WERI-Rb-1 (cell line): ENCODE measurements around the gene RAB7B.

Experiments
- DNase-seq: peaks from one replicate; pipeline ENCODE4 v3.0.0-alpha.2; 2020
- H3K27ac ChIP-seq: fragments of 250-450 bp; sonication (Bioruptor Pico); 2 replicates; pipeline ENCODE4 v1.5.1; 2020; ENCODE audit warnings: mild to moderate bottlenecking, moderate library complexity
- H3K27me3 ChIP-seq: fragments of 250-450 bp; sonication (Bioruptor Pico); 2 replicates; pipeline ENCODE4 v1.5.1; 2021; ENCODE audit warnings: mild to moderate bottlenecking, low read depth, moderate library complexity; ENCODE audit not compliant: insufficient read depth, severe bottlenecking
- H3K36me3 ChIP-seq: fragments of 250-450 bp; sonication (Bioruptor Pico); 2 replicates; pipeline ENCODE4 v1.5.1; 2020; ENCODE audit warnings: mild to moderate bottlenecking, moderate library complexity
- H3K4me3 ChIP-seq: 2 replicates; pipeline ENCODE4 v1.5.1; 2011; ENCODE audit warnings: low read depth, mild to moderate bottlenecking, control low read depth, low read length
- H3K9me3 ChIP-seq: fragments of 250-450 bp; sonication (Bioruptor Pico); 2 replicates; pipeline ENCODE4 v1.5.1; 2021; ENCODE audit warnings: mild to moderate bottlenecking, moderate library complexity; ENCODE audit not compliant: severe bottlenecking
- CTCF ChIP-seq: IDR thresholded peaks from 2 replicates; pipeline ENCODE4 v1.5.1; 2011; ENCODE audit warnings: low read depth, mild to moderate bottlenecking, control low read depth, inconsistent platforms, low read length

Gene RAB7B

GRCh38 chr1:205969229-205969628 is 34.0 kb downstream of the RAB7B start:
- H3K4me3 ChIP-seq, result no peak overlapping the region
- no peaks in the 10 kb centered on the region for H3K27me3 ChIP-seq
- DNase-seq, result peak; percentile 64
- no peaks in the 10 kb centered on the region for H3K9me3 ChIP-seq
- TF ChIP-seq CTCF, result no peak
- no peaks in the 10 kb centered on the region for H3K36me3 ChIP-seq
- H3K27ac ChIP-seq, result no peak overlapping the region

- no peak for TF ChIP-seq CTCF
- H3K27ac ChIP-seq, result no peak overlapping the region
- H3K9me3 ChIP-seq, result no peaks in the 10 kb centered on the region
- H3K36me3 ChIP-seq, result no peaks in the 10 kb centered on the region
- DNase-seq, result no peak
- no peaks in the 10 kb centered on the region for H3K27me3 ChIP-seq
- no peak overlapping the region for H3K4me3 ChIP-seq
Observed at GRCh38 chr1:205967554-205968335, 35.5 kb downstream of the RAB7B start.

- H3K4me3 ChIP-seq, result no peak overlapping the region
- TF ChIP-seq CTCF, result no peak
- no peaks in the 10 kb centered on the region for H3K36me3 ChIP-seq
- no peaks in the 10 kb centered on the region for H3K27me3 ChIP-seq
- DNase-seq, result no peak
- H3K9me3 ChIP-seq, result no peaks in the 10 kb centered on the region
- no peak overlapping the region for H3K27ac ChIP-seq
Observed at GRCh38 chr1:205965036-205965884, 37.9 kb downstream of the RAB7B start.

GRCh38 chr1:205963352-205964155 is 39.6 kb downstream of the RAB7B start:
- no peak overlapping the region for H3K4me3 ChIP-seq
- no peaks in the 10 kb centered on the region for H3K36me3 ChIP-seq
- no peaks in the 10 kb centered on the region for H3K9me3 ChIP-seq
- TF ChIP-seq CTCF, result no peak
- H3K27me3 ChIP-seq, result no peaks in the 10 kb centered on the region
- no peak for DNase-seq
- no peak overlapping the region for H3K27ac ChIP-seq

- Histone ChIP-seq H3K9me3 (no peaks in the 10 kb centered on the region), H3K36me3 (no peaks in the 10 kb centered on the region), H3K4me3 (no peak overlapping the region), H3K27me3 (no peaks in the 10 kb centered on the region), H3K27ac (no peak overlapping the region)
- TF ChIP-seq CTCF, result no peak
- DNase-seq, result no peak
Observed at GRCh38 chr1:205962821-205963221, 40.4 kb downstream of the RAB7B start.
